Medulla oblongata (tissue), 1 donor: ENCODE measurements around the gene USP17L19.
"Not testable (repeated sequence)": the region's sequence is repeated elsewhere in the genome, so short reads cannot be mapped to it uniquely, and the experiment has no call there.

Experiments used
- DNase-seq: peaks from one replicate; pipeline ENCODE4 v3.0.0-alpha.2; 2015; ENCODE audit errors: extremely low spot score

USP17L19 gene, protein sequence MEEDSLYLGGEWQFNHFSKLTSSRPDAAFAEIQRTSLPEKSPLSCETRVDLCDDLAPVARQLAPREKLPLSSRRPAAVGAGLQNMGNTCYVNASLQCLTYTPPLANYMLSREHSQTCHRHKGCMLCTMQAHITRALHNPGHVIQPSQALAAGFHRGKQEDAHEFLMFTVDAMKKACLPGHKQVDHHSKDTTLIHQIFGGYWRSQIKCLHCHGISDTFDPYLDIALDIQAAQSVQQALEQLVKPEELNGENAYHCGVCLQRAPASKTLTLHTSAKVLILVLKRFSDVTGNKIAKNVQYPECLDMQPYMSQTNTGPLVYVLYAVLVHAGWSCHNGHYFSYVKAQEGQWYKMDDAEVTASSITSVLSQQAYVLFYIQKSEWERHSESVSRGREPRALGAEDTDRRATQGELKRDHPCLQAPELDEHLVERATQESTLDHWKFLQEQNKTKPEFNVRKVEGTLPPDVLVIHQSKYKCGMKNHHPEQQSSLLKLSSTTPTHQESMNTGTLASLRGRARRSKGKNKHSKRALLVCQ

DNA sequence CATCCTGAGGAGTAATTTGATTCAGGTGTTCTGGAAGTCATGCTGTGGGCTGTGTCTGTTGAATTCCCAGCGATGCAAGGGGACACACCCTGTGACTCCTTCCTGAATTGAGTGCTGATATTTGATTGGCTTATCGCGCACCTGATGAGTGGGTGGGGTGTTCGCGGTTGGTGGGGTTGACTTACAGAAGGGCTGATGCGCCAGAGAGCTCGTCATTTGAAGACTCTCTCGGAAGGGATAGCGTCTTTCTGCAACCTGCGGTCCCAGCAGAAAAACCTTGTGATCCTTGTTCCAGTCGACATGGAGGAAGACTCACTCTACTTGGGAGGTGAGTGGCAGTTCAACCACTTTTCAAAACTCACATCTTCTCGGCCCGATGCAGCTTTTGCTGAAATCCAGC lies at the start of gene USP17L19:
Gene USP17L19 (plus strand): TSS at position 301 of the 400 bp plus-strand sequence. CDS start 0 bp downstream, at position 301.
- DNase-seq = not testable (repeated sequence)

GRCh38 chr4:9210357-9210756 lies 42.8 kb upstream of the USP17L19 start, which contains the start of gene USP17L10:
USP17L10 (plus strand) TSS chr4:9210657; CDS start chr4:9210657, 0 bp downstream.
- not testable (repeated sequence) for DNase-seq

DNA sequence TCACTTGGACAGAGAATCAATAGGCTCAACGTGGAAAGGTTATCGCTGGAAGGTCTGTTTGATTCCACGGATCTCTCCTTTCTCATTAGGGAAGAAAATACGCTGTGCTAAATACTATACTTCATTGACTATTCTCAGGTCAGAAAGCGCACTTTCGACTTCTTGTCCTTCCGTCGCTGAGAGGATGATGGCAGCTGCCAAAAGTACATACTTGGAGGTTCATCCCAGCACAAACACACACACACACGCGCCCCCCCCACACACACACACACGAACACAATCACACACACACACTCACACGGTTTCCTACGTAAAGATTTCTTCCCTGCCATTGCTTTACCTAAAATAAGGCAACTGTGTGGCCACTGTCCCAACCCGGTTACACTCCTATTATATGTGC lies 38.5 kb upstream of the USP17L19 start:
- not testable (repeated sequence) for DNase-seq

DNA sequence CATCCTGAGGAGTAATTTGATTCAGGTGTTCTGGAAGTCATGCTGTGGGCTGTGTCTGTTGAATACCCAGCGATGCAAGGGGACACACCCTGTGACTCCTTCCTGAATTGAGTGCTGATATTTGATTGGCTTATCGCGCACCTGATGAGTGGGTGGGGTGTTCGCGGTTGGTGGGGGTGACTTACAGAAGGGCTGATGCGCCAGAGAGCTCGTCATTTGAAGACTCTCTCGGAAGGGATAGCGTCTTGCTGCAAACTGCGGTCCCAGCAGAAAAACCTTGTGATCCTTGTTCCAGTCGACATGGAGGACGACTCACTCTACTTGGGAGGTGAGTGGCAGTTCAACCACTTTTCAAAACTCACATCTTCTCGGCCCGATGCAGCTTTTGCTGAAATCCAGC lies 38.1 kb upstream of the USP17L19 start, which contains the start of gene USP17L11:
Gene USP17L11 (plus strand): TSS at position 301 of the 400 bp plus-strand sequence. CDS start 0 bp downstream, at position 301.
- DNase-seq = not testable (repeated sequence)

DNA sequence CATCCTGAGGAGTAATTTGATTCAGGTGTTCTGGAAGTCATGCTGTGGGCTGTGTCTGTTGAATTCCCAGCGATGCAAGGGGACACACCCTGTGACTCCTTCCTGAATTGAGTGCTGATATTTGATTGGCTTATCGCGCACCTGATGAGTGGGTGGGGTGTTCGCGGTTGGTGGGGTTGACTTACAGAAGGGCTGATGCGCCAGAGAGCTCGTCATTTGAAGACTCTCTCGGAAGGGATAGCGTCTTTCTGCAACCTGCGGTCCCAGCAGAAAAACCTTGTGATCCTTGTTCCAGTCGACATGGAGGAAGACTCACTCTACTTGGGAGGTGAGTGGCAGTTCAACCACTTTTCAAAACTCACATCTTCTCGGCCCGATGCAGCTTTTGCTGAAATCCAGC lies 33.3 kb upstream of the USP17L19 start, which contains the start of gene USP17L12:
Gene USP17L12 (plus strand): TSS at position 301 of the 400 bp plus-strand sequence. CDS start 0 bp downstream, at position 301.
- not testable (repeated sequence) for DNase-seq

DNA sequence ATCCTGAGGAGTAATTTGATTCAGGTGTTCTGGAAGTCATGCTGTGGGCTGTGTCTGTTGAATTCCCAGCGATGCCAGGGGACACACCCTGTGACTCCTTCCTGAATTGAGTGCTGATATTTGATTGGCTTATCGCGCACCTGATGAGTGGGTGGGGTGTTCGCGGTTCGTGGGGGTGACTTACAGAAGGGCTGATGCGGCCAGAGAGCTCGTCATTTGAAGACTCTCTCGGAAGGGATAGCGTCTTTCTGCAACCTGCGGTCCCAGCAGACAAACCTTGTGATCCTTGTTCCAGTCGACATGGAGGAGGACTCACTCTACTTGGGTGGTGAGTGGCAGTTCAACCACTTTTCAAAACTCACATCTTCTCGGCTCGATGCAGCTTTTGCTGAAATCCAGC lies 28.6 kb upstream of the USP17L19 start, which contains the start of gene USP17L13:
Gene USP17L13 (plus strand): TSS at position 301 of the 400 bp plus-strand sequence. CDS start 0 bp downstream, at position 301.
- DNase-seq = not testable (repeated sequence)

- not testable (repeated sequence) for DNase-seq
Measured at GRCh38 chr4:9230249-9230648, 22.9 kb upstream of the USP17L19 start.

GRCh38 chr4:9234085-9234484 lies 19.1 kb upstream of the USP17L19 start, which contains the start of gene USP17L15:
USP17L15 (plus strand) TSS chr4:9234385; CDS start chr4:9234385, 0 bp downstream.
- DNase-seq = not testable (repeated sequence)

DNA sequence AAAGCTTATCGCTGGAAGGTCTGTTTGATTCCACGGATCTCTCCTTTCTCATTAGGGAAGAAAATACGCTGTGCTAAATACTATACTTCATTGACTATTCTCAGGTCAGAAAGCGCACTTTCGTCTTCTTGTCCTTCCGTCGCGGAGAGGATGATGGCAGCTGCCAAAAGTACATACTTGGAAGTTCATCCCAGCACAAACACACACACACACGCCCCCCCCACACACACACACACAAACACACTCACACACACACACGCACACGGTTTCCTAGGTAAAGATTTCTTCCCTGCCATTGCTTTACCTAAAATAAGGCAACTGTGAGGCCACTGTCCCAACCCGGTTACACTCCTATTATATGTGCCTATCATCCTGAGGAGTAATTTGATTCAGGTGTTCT lies 14.7 kb upstream of the USP17L19 start:
- not testable (repeated sequence) for DNase-seq

GRCh38 chr4:9243579-9243978 lies 9.6 kb upstream of the USP17L19 start, which contains the start of gene USP17L17:
USP17L17 (plus strand) TSS chr4:9243879; CDS start chr4:9243879, 0 bp downstream.
- not testable (repeated sequence) for DNase-seq

GRCh38 chr4:9247953-9248680 lies 5.1 kb upstream of the USP17L19 start, which contains the start of gene USP17L18:
USP17L18 (plus strand) TSS chr4:9248630; CDS start chr4:9248630, 0 bp downstream.
- DNase-seq = peak; percentile 2

DNA sequence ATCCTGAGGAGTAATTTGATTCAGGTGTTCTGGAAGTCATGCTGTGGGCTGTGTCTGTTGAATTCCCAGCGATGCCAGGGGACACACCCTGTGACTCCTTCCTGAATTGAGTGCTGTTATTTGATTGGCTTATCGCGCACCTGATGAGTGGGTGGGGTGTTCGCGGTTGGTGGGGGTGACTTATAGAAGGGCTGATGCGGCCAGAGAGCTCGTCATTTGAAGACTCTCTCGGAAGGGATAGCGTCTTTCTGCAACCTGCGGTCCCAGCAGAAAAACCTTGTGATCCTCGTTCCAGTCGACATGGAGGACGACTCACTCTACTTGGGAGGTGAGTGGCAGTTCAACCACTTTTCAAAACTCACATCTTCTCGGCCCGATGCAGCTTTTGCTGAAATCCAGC lies 4.6 kb downstream of the USP17L19 start, which contains the start of gene USP17L20:
Gene USP17L20 (plus strand): TSS at position 301 of the 400 bp plus-strand sequence. CDS start 0 bp downstream, at position 301.
- DNase-seq = not testable (repeated sequence)

GRCh38 chr4:9262572-9262971 lies 9.4 kb downstream of the USP17L19 start, which contains the start of gene USP17L21:
USP17L21 (plus strand) TSS chr4:9262872; CDS start chr4:9262872, 0 bp downstream.
- not testable (repeated sequence) for DNase-seq

DNA sequence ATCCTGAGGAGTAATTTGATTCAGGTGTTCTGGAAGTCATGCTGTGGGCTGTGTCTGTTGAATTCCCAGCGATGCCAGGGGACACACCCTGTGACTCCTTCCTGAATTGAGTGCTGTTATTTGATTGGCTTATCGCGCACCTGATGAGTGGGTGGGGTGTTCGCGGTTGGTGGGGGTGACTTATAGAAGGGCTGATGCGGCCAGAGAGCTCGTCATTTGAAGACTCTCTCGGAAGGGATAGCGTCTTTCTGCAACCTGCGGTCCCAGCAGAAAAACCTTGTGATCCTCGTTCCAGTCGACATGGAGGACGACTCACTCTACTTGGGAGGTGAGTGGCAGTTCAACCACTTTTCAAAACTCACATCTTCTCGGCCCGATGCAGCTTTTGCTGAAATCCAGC lies 14.1 kb downstream of the USP17L19 start, which contains the start of gene USP17L22:
Gene USP17L22 (plus strand): TSS at position 301 of the 400 bp plus-strand sequence. CDS start 0 bp downstream, at position 301.
- not testable (repeated sequence) for DNase-seq

DNA sequence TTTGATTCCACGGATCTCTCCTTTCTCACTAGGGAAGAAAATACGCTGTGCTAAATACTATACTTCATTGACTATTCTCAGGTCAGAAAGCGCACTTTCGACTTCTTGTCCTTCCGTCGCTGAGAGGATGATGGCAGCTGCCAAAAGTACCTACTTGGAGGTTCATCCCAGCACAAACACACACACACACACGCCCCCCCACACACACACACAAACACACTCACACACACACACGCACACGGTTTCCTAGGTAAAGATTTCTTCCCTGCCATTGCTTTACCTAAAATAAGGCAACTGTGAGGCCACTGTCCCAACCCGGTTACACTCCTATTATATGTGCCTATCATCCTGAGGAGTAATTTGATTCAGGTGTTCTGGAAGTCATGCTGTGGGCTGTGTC lies 18.5 kb downstream of the USP17L19 start:
- DNase-seq = not testable (repeated sequence)
